ENCODE results near the gene CNOT2. TPM values are rescaled to one million over a fixed set of nuclear protein-coding genes. Genes with fewer than 3 reads are reported as not detected.

Gene CNOT2
- total RNA-seq: 69.2 and 89.1 TPM in 2 replicates

GRCh38 chr12:70242695-70243509 is at the start of gene CNOT2:
CNOT2 (plus strand) TSS chr12:70243433; CDS start chr12:70278227, 34,794 bp downstream.

GRCh38 chr12:70365648-70366518 is 122.7 kb downstream of the CNOT2 start, which contains the start of gene KCNMB4:
KCNMB4 (plus strand) TSS chr12:70366290; CDS start chr12:70366735, 445 bp downstream.

Other genes starting within 250 kb of the CNOT2 start
- under 0.01 and 0.05 TPM in 2 replicates for gene KCNMB4, start 122.9 kb downstream of the CNOT2 start, total RNA-seq

Data from mammary microvascular endothelial cell (primary cell).